Spinal cord (tissue), 10 donors: Measurements from ENCODE around the gene CBR3. TPM values are rescaled to one million over a fixed set of nuclear protein-coding genes. Genes with fewer than 3 reads are reported as not detected.

Source experiments
- DNase-seq, 6 donors: peaks; one replicate each; pipeline versions ENCODE4 v3.0.0 to v3.0.0-alpha.2; 2013 to 2015; ENCODE audit warnings: low spot score in 6 of 6, low read depth in 4 of 6
- H3K27ac ChIP-seq: one replicate; pipeline ENCODE4 v1.5.1; 2013; ENCODE audit warnings: low read depth, low read length, control low read depth
- H3K27me3 ChIP-seq: one replicate; pipeline ENCODE4 v1.6.1; 2013; ENCODE audit warnings: low read length; ENCODE audit not compliant: control insufficient read depth, insufficient read depth
- H3K36me3 ChIP-seq: one replicate; pipeline ENCODE4 v1.6.1; 2013; ENCODE audit warnings: low read length; ENCODE audit not compliant: control insufficient read depth, insufficient read depth
- H3K4me1 ChIP-seq: one replicate; pipeline ENCODE4 v1.6.1; 2013; ENCODE audit warnings: low read length; ENCODE audit not compliant: control insufficient read depth, insufficient read depth
- H3K4me3 ChIP-seq: one replicate; pipeline ENCODE4 v1.5.1; 2013; ENCODE audit warnings: low read depth, low read length, control low read depth
- H3K9me3 ChIP-seq: one replicate; pipeline ENCODE4 v1.6.1; 2013; ENCODE audit warnings: low read length; ENCODE audit not compliant: control insufficient read depth, insufficient read depth
- WGBS: methylation state at CpG from one replicate; pipeline ENCODE4 v1.1.5; 2013; ENCODE audit warnings: missing lambda C conversion rate; ENCODE audit not compliant: insufficient coverage; 5-methylcytosine and 5-hydroxymethylcytosine counted together
- polyA plus RNA-seq, 2 donors: library from polyadenylated mRNA; unstranded; fragments of 120-200 nt; gene quantifications; one replicate each; pipeline ENCODE4 v1.2.1, GENCODE V29; 2013; ENCODE audit not compliant: insufficient read length in 2 of 2
- total RNA-seq, 2 donors: library from RNA; depleted of rRNA in 1 of 2; stranded (reverse); fragments of 120-200 nt in 1 of 2; fragments of >200 nt in 1 of 2; gene quantifications; one replicate each; pipeline versions ENCODE4 v1.2.3 to v1.2.4, GENCODE V29; 2013 to 2014
- donor health status: healthy.

Gene CBR3
- total and polyA plus RNA-seq, 4 donors, result 2.0 to 3.7 (median 2.3) TPM

GRCh38 chr21:36175771-36176565 is 41.1 kb downstream of the CBR3 start:
- H3K9me3 ChIP-seq, result no peaks in the 10 kb centered on the region
- peak in 1 of 6 donors; percentile 6 for DNase-seq
- H3K27me3 ChIP-seq, result no peaks in the 10 kb centered on the region
- H3K36me3 ChIP-seq, result peaks cover 8% of the 10 kb centered on the region
- H3K27ac ChIP-seq, result no peak overlapping the region
- 80% methylated on average over 5 of the region's 7 CpGs for WGBS
- H3K4me1 ChIP-seq, result no peaks in the 10 kb centered on the region
- H3K4me3 ChIP-seq, result no peak overlapping the region

GRCh38 chr21:36178349-36178748 is 43.5 kb downstream of the CBR3 start:
- no CpG with 5 or more reads among the region's 2 CpGs for WGBS
- no peak for DNase-seq
- no peaks in the 10 kb centered on the region for H3K27me3 ChIP-seq
- H3K36me3 ChIP-seq, result peaks cover 6% of the 10 kb centered on the region
- no peak overlapping the region for H3K4me3 ChIP-seq
- H3K9me3 ChIP-seq, result no peaks in the 10 kb centered on the region
- no peaks in the 10 kb centered on the region for H3K4me1 ChIP-seq
- H3K27ac ChIP-seq, result no peak overlapping the region

- Histone ChIP-seq H3K9me3 (no peaks in the 10 kb centered on the region), H3K4me1 (no peaks in the 10 kb centered on the region), H3K27ac (no peak overlapping the region), H3K27me3 (no peaks in the 10 kb centered on the region), H3K4me3 (no peak overlapping the region), H3K36me3 (peaks cover 6% of the 10 kb centered on the region)
- no peak for DNase-seq
These were observed 44.3 kb downstream of the CBR3 start for GRCh38 chr21:36179145-36179544.

GRCh38 chr21:36180963-36181362 is 46.1 kb downstream of the CBR3 start:
- no peak for DNase-seq
- Histone ChIP-seq H3K27me3 (no peaks in the 10 kb centered on the region), H3K4me1 (no peaks in the 10 kb centered on the region), H3K27ac (no peak overlapping the region), H3K36me3 (peaks cover 10% of the 10 kb centered on the region), H3K4me3 (no peak overlapping the region), H3K9me3 (no peaks in the 10 kb centered on the region)
- no CpG with 5 or more reads among the region's 5 CpGs for WGBS

- Histone ChIP-seq H3K4me1 (peaks cover 2% of the 10 kb centered on the region), H3K36me3 (peaks cover 12% of the 10 kb centered on the region), H3K9me3 (no peaks in the 10 kb centered on the region), H3K4me3 (no peak overlapping the region), H3K27ac (no peak overlapping the region), H3K27me3 (no peaks in the 10 kb centered on the region)
- WGBS, result 56% methylated on average over 7 of the region's 11 CpGs
- DNase-seq, result peak in 2 of 6 donors; percentile 6 to 35
These were observed 48.4 kb downstream of the CBR3 start for GRCh38 chr21:36183144-36183795.

GRCh38 chr21:36184545-36184944 is 49.7 kb downstream of the CBR3 start:
- no peak for DNase-seq
- WGBS, result 88% methylated on average over 15 of the region's 16 CpGs

GRCh38 chr21:36185523-36185922 is 50.6 kb downstream of the CBR3 start:
- WGBS, result 98% methylated on average over 7 of the region's 9 CpGs

More at GRCh38 chr21:36184545-36184944, 49.7 kb downstream of the CBR3 start:
- no peak overlapping the region for H3K27ac ChIP-seq
- H3K36me3 ChIP-seq, result peaks cover 12% of the 10 kb centered on the region
- no peaks in the 10 kb centered on the region for H3K27me3 ChIP-seq
- H3K9me3 ChIP-seq, result no peaks in the 10 kb centered on the region
- peaks cover 4% of the 10 kb centered on the region for H3K4me1 ChIP-seq
- H3K4me3 ChIP-seq, result no peak overlapping the region

GRCh38 chr21:36186081-36186480 is 51.2 kb downstream of the CBR3 start:
- no peaks in the 10 kb centered on the region for H3K27me3 ChIP-seq
- peaks cover 12% of the 10 kb centered on the region for H3K36me3 ChIP-seq
- H3K4me1 ChIP-seq, result peaks cover 4% of the 10 kb centered on the region
- H3K4me3 ChIP-seq, result no peak overlapping the region
- 95% methylated on average over 1 of the region's 4 CpGs for WGBS
- DNase-seq, result no peak
- no peak overlapping the region for H3K27ac ChIP-seq
- no peaks in the 10 kb centered on the region for H3K9me3 ChIP-seq

More at GRCh38 chr21:36185523-36185922, 50.6 kb downstream of the CBR3 start:
- H3K36me3 ChIP-seq, result peaks cover 12% of the 10 kb centered on the region
- no peaks in the 10 kb centered on the region for H3K9me3 ChIP-seq
- no peak for DNase-seq
- H3K4me3 ChIP-seq, result no peak overlapping the region
- H3K4me1 ChIP-seq, result peaks cover 4% of the 10 kb centered on the region
- H3K27ac ChIP-seq, result no peak overlapping the region
- no peaks in the 10 kb centered on the region for H3K27me3 ChIP-seq

- H3K4me1 ChIP-seq, result peaks cover 4% of the 10 kb centered on the region
- H3K27me3 ChIP-seq, result no peaks in the 10 kb centered on the region
- WGBS, result 82% methylated on average over 12 of the region's 18 CpGs
- H3K9me3 ChIP-seq, result no peaks in the 10 kb centered on the region
- peaks cover 12% of the 10 kb centered on the region for H3K36me3 ChIP-seq
- H3K27ac ChIP-seq, result no peak overlapping the region
- H3K4me3 ChIP-seq, result no peak overlapping the region
- DNase-seq, result no peak
These were observed 51.9 kb downstream of the CBR3 start for GRCh38 chr21:36186506-36187399.
